HG02763 (cell line): ENCODE data around the gene CFAP45.

Experiments used
- ATAC-seq: cut with Tn5 transposase; IDR thresholded peaks from one replicate; pipeline ENCODE4 v1.9.1; 2021; ENCODE audit warnings: mild to moderate bottlenecking, moderate library complexity; ENCODE audit not compliant: unreplicated experiment

The CFAP45 gene

GRCh38 chr1:159829273-159829634 lies 70.7 kb downstream of the CFAP45 start:
- peak; percentile 81 for ATAC-seq

GRCh38 chr1:159828581-159829272 lies 71.2 kb downstream of the CFAP45 start:
- no peak for ATAC-seq

GRCh38 chr1:159828176-159828575 lies 71.8 kb downstream of the CFAP45 start:
- no peak for ATAC-seq

- no peak for ATAC-seq
Observed at GRCh38 chr1:159827549-159827948, 72.4 kb downstream of the CFAP45 start.

- ATAC-seq = no peak
Observed at GRCh38 chr1:159827102-159827490, 72.9 kb downstream of the CFAP45 start.

DNA sequence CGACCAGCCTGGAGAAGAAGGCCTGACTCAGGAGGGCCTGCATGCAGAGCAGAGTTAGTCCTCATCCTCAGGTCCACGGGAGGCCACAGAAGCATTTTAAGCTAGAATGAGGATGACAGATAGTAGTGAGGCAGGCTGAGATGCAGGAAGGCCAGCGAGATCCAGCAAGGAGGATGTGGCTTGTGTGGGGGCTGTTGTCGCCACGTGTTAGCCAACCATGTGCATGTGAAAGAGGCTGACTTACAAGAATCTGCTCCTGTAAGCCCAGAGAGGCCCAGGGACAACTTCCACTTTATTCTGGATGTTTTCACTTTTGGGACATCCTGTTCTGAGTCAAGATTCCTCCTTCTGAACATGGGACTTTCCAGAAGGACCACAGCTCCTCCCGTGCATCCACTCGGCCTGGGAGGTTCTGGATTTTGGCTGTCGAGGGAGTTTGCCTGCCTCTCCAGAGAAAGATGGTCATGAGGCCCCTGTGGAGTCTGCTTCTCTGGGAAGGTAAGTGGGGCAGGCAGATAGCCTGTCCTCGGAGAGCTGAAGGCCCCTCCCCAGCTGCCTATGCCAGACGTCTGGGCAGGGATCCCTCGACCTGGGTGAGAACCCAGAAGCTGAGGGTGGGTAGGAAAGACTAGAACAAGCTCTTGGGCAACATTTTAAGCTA lies 73.4 kb downstream of the CFAP45 start, which contains the start of gene SLAMF8:
Gene SLAMF8 (plus strand): TSS at position 433 of the 661 bp plus-strand sequence. CDS start 26 bp downstream, at position 459.
- ATAC-seq = no peak

- ATAC-seq = no peak
Observed at GRCh38 chr1:159825564-159825963, 74.4 kb downstream of the CFAP45 start.

DNA sequence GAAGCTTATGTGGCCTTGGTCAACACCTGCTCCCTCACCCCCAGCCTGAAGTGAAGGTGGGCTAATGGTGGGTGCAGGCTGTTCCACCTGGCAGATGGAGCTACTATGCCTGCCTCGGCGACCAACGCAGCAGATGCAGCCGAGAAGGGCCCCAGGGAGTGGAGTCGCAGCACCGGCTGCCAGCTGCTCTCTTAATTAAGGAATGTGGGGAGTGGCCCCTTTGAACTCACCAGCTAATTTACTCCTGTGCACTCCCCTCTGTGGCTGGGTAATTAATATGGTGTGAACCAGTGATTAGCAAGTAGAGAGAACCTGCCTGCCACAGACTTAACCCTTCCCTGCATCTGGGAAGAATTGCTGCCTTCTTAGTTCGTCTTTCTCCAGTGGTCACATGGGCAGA lies 76.6 kb downstream of the CFAP45 start:
- no peak for ATAC-seq
